Activated CD4-positive, alpha-beta T cell treated with anti-CD3 and anti-CD28 coated beads for 36 hours (primary cell): ENCODE data around the gene SLC16A8. TPM values are rescaled to one million over a fixed set of nuclear protein-coding genes. Genes with fewer than 3 reads are reported as not detected.
"Not testable (repeated sequence)": the region's sequence is repeated elsewhere in the genome, so short reads cannot be mapped to it uniquely, and the experiment has no call there.

Experiments
- ATAC-seq: fragments of 200-7000 bp; cut with Tn5 transposase; one replicate; pipeline ENCODE4 v1.10.0; 2021; ENCODE audit warnings: mild to moderate bottlenecking, moderate library complexity
- CTCF ChIA-PET: fragments of 350-600 bp; sonication (Branson Sonifier 250); formaldehyde crosslinking; loops from one replicate; lab custom pipeline; 2021; ENCODE audit warnings: antibody characterized with exemption; lab: Charles Lee
- POLR2A ChIA-PET: fragments of 350-600 bp; sonication (Branson Sonifier 250); formaldehyde crosslinking; loops from one replicate; lab custom pipeline; 2021; ENCODE audit warnings: antibody characterized with exemption, inconsistent platforms; lab: Charles Lee
- DNase-seq: peaks from one replicate; pipeline ENCODE4 v3.0.0-alpha.2; 2020
- H3K27ac Mint-ChIP-seq: one replicate; pipeline ENCODE4 v1.8.0; 2021; ENCODE audit warnings: mixed read lengths
- H3K27me3 Mint-ChIP-seq: one replicate; pipeline ENCODE4 v1.8.0; 2021; ENCODE audit warnings: mixed read lengths
- H3K36me3 Mint-ChIP-seq: one replicate; pipeline ENCODE4 v1.8.0; 2021; ENCODE audit warnings: low read depth, mixed read lengths
- H3K4me1 Mint-ChIP-seq: one replicate; pipeline ENCODE4 v1.8.0; 2021; ENCODE audit warnings: mixed read lengths
- H3K4me3 Mint-ChIP-seq: one replicate; pipeline ENCODE4 v1.8.0; 2021; ENCODE audit warnings: mild to moderate bottlenecking, moderate library complexity, mixed read lengths
- H3K9me3 Mint-ChIP-seq: one replicate; pipeline ENCODE4 v1.8.0; 2021; ENCODE audit warnings: low read depth, mixed read lengths
- intact Hi-C, 2 experiments: fragments of 100-400 bp; cut with DNase I in 1 of 2; cut with micrococcal nuclease in 1 of 2; formaldehyde crosslinking; loops; one replicate each; pipeline versions ENCODE4 v1.14.2 to v1.15.1; 2022 to 2024; cut with DNase I, micrococcal nuclease
- total RNA-seq, 2 experiments: library from RNA; stranded (reverse); gene quantifications; one replicate each; pipeline ENCODE4 v1.2.3, GENCODE V29; 2021

Gene SLC16A8
- total RNA-seq, 2 experiments from 2014 or later = not detected

DNA sequence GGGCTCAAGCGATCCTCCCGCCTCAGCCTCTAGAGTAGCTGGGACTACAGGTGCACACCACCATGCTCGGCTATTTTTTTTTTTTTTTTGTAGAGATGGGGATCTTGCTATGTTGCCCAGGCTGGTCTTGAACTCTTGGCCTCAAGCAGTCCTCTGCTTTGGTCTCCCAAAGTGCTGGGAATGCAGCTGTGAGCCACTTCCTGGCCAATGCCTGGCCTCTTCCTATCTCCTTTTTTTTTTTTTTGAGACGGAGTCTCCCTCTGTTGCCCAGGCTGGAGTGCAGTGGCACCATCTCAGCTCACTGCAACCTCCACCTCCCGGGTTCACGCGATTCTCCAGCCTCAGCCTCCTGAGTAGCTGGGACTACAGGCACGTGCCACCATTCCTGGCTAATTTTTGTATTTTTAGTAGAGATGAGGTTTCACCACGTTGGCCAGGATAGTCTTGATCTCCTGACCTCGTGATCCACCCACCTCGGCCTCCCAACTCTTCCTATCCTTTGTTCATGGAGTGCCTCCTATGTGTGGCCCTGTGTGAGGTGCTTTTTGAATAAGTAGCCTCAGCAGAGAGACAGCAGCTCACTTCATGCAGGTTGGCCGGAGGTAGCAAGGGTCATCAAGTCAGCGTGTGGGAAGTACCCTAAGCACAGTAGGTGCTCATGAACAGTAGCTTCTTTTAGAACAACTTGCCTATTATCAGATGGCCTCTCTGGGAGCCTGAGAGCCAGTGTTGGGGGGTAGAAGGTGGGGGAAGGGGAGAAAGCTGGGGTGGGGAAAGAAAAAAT is 46.4 kb downstream of the SLC16A8 start:
- H3K36me3 Mint-ChIP-seq, POLR2A ChIA-PET, intact Hi-C loops, DNase-seq, H3K4me1 Mint-ChIP-seq, H3K4me3 Mint-ChIP-seq, H3K27ac Mint-ChIP-seq, H3K9me3 Mint-ChIP-seq, ATAC-seq, H3K27me3 Mint-ChIP-seq: not testable (repeated sequence)
- CTCF ChIA-PET = interaction anchor here (0.6 to 1.0 kb wide), 3 partner anchors 15 to 71 kb away, joined by 3 to 4 read pairs (median 3); no protein-coding TSS in a partner anchor

DNA sequence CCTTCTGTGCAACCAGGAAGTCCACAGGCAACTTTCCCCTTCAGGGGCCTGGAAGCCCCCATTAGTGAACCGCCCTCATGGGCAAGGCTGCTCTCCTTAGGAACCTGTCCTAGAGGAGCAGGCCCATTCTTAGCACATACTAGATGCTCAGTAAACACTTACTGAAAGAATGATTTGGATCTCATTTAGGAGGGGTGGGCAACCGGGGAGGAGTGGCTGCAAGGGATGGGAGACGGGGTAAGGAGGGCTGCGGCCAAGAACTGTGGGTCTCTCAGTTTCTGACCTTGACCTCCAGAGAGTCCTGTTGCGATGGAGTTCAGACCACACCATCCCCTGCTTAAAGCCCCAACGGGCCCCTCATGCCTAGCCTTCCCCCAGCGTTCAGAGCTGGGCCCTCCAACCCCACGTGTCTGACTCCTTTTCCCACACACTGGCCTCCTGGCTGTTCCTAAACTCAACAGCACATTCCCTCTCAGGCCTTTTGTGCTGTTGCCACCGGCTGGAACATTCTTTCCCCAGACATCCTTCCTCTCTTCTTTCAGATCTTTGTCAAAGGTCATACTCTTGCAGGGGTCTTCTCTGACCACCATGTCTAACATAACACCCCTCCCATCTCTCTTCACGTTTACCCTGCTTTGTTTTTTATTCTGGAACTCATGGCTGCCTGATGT is 47.5 kb downstream of the SLC16A8 start:
- CTCF ChIA-PET = interaction anchor here (1.0 kb wide), 1 partner anchor 16 kb away, joined by 3 read pairs; no protein-coding TSS in a partner anchor
- H3K36me3 Mint-ChIP-seq = no peaks in the 10 kb centered on the region
- H3K4me1 Mint-ChIP-seq = no peaks in the 10 kb centered on the region
- ATAC-seq (no peak), DNase-seq (no peak)
- no peaks in the 10 kb centered on the region for H3K9me3 Mint-ChIP-seq
- intact Hi-C loops = no loop called here
- no peak overlapping the region for H3K27ac Mint-ChIP-seq
- H3K27me3 Mint-ChIP-seq = no peaks in the 10 kb centered on the region
- POLR2A ChIA-PET = no interaction called here
- no peak overlapping the region for H3K4me3 Mint-ChIP-seq

DNA sequence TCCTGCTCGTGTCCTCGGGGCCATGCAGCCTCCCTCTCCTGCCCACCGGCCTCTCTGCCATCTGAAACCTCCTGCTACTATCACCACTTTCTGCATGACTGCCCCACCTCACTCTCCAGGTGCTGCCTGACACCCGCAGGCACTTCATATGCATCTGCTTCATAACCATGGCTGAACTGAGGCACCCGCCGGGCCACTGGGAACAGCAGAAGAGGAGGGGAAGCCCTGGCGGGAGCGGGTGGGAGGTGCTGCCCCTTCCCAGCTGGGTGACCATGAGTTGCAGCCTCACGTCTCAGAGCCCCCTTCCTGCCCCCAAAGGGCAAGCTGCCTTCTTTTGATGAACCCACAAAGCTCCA is 48.5 kb downstream of the SLC16A8 start:
- DNase-seq (no peak), ATAC-seq (no peak)
- ChIA-PET POLR2A (no interaction called here), CTCF (no interaction called here)
- H3K4me1 Mint-ChIP-seq = no peaks in the 10 kb centered on the region
- H3K27ac Mint-ChIP-seq = no peak overlapping the region
- intact Hi-C loops = no loop called here
- H3K9me3 Mint-ChIP-seq = no peaks in the 10 kb centered on the region
- no peak overlapping the region for H3K4me3 Mint-ChIP-seq
- H3K27me3 Mint-ChIP-seq = no peaks in the 10 kb centered on the region
- no peaks in the 10 kb centered on the region for H3K36me3 Mint-ChIP-seq

- ChIA-PET POLR2A (no interaction called here), CTCF (no interaction called here)
- DNase-seq (no peak), ATAC-seq (no peak)
- no peaks in the 10 kb centered on the region for H3K36me3 Mint-ChIP-seq
- no peaks in the 10 kb centered on the region for H3K27me3 Mint-ChIP-seq
- no peak overlapping the region for H3K27ac Mint-ChIP-seq
- no peak overlapping the region for H3K4me3 Mint-ChIP-seq
- H3K9me3 Mint-ChIP-seq = no peaks in the 10 kb centered on the region
- H3K4me1 Mint-ChIP-seq = no peaks in the 10 kb centered on the region
- intact Hi-C loops = no loop called here
Measured at GRCh38 chr22:38034884-38035529, 49.0 kb downstream of the SLC16A8 start.

- POLR2A ChIA-PET = no interaction called here
- CTCF ChIA-PET = interaction anchor here (0.6 to 1.2 kb wide), 2 partner anchors 18 to 312 kb away, joined by 3 read pairs; no protein-coding TSS in a partner anchor
- no peak for DNase-seq
- Mint-ChIP-seq H3K9me3 (no peaks in the 10 kb centered on the region), H3K36me3 (no peaks in the 10 kb centered on the region), H3K27me3 (no peaks in the 10 kb centered on the region), H3K4me1 (no peaks in the 10 kb centered on the region), H3K4me3 (no peak overlapping the region), H3K27ac (no peak overlapping the region)
- intact Hi-C loops = no loop called here
- ATAC-seq = no peak
Measured at GRCh38 chr22:38034278-38034882, 49.6 kb downstream of the SLC16A8 start.

- H3K9me3 Mint-ChIP-seq = no peaks in the 10 kb centered on the region
- POLR2A ChIA-PET = no interaction called here
- ATAC-seq = no peak
- no peaks in the 10 kb centered on the region for H3K4me1 Mint-ChIP-seq
- H3K27ac Mint-ChIP-seq = no peak overlapping the region
- H3K27me3 Mint-ChIP-seq = no peaks in the 10 kb centered on the region
- no peak overlapping the region for H3K4me3 Mint-ChIP-seq
- DNase-seq = no peak
- CTCF ChIA-PET = interaction anchor here (0.6 to 1.2 kb wide), 3 partner anchors 16 to 312 kb away, joined by 3 read pairs; no protein-coding TSS in a partner anchor
- H3K36me3 Mint-ChIP-seq = no peaks in the 10 kb centered on the region
- intact Hi-C loops = no loop called here
Measured at GRCh38 chr22:38033522-38034277, 50.3 kb downstream of the SLC16A8 start.

DNA sequence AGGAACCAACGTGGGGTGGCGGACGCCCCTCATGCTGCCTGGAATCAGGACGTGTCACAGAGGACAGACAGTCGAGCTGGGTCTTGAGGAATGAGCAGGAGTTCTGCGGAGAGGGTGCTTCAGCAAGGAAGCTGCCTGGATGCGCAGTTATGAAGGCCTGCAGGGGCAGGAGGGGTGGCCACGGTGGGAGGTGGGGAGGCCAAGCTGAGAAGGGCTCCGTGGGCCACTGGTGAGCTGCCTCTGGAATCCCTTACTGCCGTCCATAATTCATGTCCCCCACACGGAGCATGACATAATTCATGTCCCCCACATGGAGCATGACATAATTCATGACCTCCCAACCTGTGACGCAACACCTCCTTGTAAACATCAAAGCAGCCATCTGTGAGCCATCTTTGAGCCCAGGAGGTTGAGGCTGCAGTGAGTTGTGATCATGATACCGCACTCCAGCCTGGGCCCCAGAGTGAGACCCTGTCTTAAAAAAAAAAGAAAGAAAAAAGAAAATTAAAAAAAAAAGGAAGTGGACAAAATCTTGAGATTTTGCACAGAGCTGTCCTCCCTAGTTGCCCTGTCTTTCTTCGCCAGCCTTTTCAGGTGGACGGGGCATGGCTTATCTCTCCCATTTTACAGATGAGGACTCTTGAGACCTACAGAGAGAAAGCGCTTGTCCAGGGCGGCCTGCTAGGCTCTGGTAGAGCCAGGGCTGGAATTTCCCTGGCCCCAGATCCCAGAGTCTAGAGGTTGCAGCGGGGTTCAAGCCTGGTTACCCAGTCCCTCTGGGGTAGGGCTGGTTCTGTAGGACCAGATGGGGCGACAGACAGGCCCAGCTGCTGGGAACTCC is 51.1 kb downstream of the SLC16A8 start:
- no peaks in the 10 kb centered on the region for H3K4me1 Mint-ChIP-seq
- no peak for DNase-seq
- ChIA-PET CTCF (no interaction called here), POLR2A (no interaction called here)
- H3K27ac Mint-ChIP-seq = no peak overlapping the region
- intact Hi-C loops = no loop called here
- no peak for ATAC-seq
- H3K27me3 Mint-ChIP-seq = no peaks in the 10 kb centered on the region
- H3K4me3 Mint-ChIP-seq = no peak overlapping the region
- no peaks in the 10 kb centered on the region for H3K9me3 Mint-ChIP-seq
- H3K36me3 Mint-ChIP-seq = no peaks in the 10 kb centered on the region

DNA sequence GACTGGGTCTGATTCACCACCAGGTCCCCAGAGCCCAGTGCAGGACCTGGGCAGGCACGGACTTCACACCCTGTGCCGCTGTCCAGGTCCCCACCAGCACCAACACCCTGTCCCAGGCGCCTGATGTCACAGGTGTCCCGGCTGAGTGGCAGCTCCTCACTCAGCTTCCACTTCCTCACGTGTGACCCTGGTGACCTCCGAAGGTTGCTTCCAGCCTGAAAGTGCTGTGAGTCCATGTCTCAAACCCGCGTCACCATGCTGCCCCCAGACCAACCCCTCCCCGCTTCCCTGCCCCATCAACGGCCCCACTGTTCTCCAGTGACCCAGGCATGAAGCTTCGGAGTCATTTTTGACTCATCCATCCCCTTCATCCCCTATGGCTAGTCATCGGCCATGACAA is 52.5 kb downstream of the SLC16A8 start:
- Mint-ChIP-seq H3K36me3 (no peaks in the 10 kb centered on the region), H3K4me3 (no peak overlapping the region), H3K27me3 (no peaks in the 10 kb centered on the region), H3K4me1 (no peaks in the 10 kb centered on the region), H3K9me3 (no peaks in the 10 kb centered on the region), H3K27ac (no peak overlapping the region)
- ChIA-PET POLR2A (no interaction called here), CTCF (interaction anchor here (0.6 kb wide), 1 partner anchor 9 kb away, joined by 3 read pairs; no protein-coding TSS in a partner anchor)
- intact Hi-C loops = no loop called here
- no peak for DNase-seq
- no peak for ATAC-seq

DNA sequence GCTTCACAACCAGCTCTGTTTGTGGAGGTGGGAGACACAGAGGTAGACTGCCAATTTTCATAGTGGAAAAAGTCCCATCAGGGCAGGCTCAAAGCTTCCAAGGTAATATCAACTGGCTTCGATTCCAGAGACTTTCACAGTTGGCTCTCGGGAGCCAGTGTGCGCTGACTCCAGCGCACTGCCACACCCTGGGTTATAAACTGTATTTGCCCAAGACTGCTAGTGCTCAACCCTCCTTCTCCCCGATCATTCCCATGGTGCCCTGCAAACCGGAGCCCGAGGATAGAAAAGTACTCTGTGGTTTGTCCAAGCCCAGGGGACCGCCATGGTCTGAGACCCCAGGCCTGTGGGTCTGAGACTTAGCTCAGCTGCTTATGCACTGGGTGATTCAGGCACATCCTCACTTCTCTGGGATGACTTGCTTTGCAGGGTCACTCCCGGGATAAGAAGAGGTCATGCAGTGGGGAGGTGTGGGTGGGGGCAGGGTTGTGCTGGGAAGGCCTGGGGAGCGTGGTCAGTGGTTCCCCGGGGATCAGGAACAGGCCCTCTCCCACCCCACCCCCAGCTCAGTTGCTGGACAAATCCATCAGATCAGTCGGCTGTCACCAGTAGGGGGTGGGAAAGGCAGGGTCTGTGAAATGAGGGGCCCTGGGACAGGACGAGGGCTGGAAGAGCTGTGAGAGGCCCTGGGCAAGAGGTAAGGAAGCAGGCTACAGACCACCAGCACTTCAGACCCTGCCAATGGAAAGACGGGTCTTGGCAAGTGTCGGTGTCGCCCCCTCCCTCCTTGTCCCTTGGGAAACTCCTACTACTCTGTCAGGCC is 53.5 kb downstream of the SLC16A8 start:
- no peak overlapping the region for H3K4me3 Mint-ChIP-seq
- ChIA-PET POLR2A (no interaction called here), CTCF (interaction anchor here (0.7 to 0.8 kb wide), 2 partner anchors 450 to 1177 kb away, joined by 3 read pairs; no protein-coding TSS in a partner anchor)
- H3K27me3 Mint-ChIP-seq = no peaks in the 10 kb centered on the region
- ATAC-seq = no peak
- no peaks in the 10 kb centered on the region for H3K36me3 Mint-ChIP-seq
- H3K9me3 Mint-ChIP-seq = no peaks in the 10 kb centered on the region
- H3K4me1 Mint-ChIP-seq = no peaks in the 10 kb centered on the region
- intact Hi-C loops = no loop called here
- no peak for DNase-seq
- H3K27ac Mint-ChIP-seq = no peak overlapping the region

DNA sequence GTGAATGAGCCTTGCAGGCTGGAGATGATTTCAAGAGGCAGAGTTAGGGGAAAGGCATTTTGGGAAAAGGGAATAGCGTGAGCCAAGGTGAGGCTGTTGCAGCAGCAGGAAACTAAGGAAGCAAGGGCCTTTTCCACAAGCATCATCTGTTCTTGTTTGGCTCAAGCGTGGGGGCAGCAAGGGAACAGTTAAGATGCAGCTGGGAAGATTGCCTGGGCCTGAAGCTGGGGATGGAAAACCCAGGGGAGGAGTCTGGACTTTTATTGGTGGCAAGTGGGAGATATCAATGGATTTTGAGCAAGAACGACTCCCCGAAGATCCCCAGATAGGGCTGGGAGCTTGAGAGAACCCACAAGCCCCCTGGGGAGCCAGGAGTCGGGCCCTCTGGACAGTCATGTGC is 54.1 kb downstream of the SLC16A8 start:
- Mint-ChIP-seq H3K36me3 (no peaks in the 10 kb centered on the region), H3K4me1 (no peaks in the 10 kb centered on the region), H3K27me3 (no peaks in the 10 kb centered on the region), H3K27ac (no peak overlapping the region), H3K9me3 (no peaks in the 10 kb centered on the region), H3K4me3 (no peak overlapping the region)
- CTCF ChIA-PET = interaction anchor here (0.7 to 0.8 kb wide), 2 partner anchors 449 to 1178 kb away, joined by 3 read pairs; no protein-coding TSS in a partner anchor
- DNase-seq (no peak), ATAC-seq (no peak)
- POLR2A ChIA-PET = no interaction called here
- intact Hi-C loops = no loop called here
